Measurements from ENCODE around the gene KRTAP12-2. TPM values are rescaled to one million over a fixed set of nuclear protein-coding genes. Genes with fewer than 3 reads are reported as not detected.

Gene KRTAP12-2
- total and polyA plus RNA-seq, 8 donors = not detected

DNA sequence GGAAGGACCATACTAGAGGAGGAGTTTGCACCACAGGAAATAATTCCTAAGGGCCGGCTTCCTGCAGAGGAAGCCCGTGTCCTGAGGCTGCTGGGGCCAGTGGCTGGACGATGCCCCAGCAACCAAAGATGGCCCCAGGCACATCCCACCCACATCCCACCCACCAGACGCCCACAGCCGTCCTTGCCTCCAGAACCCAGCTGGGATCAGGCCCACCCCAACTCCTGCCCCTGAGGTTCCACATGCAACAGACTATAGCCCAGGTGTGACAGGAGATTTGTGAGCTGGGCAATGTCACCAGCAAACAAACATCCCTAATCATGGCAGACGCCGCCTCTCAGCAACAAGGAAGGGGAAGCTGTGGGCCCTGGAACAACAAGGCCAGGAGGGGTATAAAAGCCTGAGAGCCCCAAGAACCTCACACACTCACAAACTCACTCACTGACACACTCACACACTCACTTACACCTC, 40.0 kb downstream of the KRTAP12-2 start, which contains the start of gene KRTAP10-9:
TSS of gene KRTAP10-9 (plus strand) at position 421 of the 471 bp plus-strand sequence. CDS start 79 bp downstream, outside the sequence.
- Histone ChIP-seq H3K27ac (no peak within 1 kb of the TSS), H3K4me3 (no peak within 1 kb of the TSS), H3K4me1 (no peaks in the 10 kb centered on the region), H3K36me3 (no peaks in the 10 kb centered on the region), H3K27me3 (peaks cover 0 to 26% of the 10 kb centered on the region in 2 donors), H3K9me3 (peaks cover 3 to 37% of the 10 kb centered on the region in 2 donors)
- ATAC-seq (no peak), DNase-seq (peak in 1 of 4 donors; percentile 31)
- intact Hi-C loops (cut with DNase I) = no loop called here
- TF ChIP-seq, protein P1, sequence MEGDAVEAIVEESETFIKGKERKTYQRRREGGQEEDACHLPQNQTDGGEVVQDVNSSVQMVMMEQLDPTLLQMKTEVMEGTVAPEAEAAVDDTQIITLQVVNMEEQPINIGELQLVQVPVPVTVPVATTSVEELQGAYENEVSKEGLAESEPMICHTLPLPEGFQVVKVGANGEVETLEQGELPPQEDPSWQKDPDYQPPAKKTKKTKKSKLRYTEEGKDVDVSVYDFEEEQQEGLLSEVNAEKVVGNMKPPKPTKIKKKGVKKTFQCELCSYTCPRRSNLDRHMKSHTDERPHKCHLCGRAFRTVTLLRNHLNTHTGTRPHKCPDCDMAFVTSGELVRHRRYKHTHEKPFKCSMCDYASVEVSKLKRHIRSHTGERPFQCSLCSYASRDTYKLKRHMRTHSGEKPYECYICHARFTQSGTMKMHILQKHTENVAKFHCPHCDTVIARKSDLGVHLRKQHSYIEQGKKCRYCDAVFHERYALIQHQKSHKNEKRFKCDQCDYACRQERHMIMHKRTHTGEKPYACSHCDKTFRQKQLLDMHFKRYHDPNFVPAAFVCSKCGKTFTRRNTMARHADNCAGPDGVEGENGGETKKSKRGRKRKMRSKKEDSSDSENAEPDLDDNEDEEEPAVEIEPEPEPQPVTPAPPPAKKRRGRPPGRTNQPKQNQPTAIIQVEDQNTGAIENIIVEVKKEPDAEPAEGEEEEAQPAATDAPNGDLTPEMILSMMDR (IDR thresholded peaks at IDR 0.05) = no peak

GRCh38 chr21:44626262-44626661, 40.5 kb downstream of the KRTAP12-2 start:
- intact Hi-C loops (cut with DNase I) = no loop called here
- DNase-seq (peak in 1 of 4 donors; percentile 64), ATAC-seq (no peak)
- Histone ChIP-seq H3K27me3 (peaks cover 0 to 26% of the 10 kb centered on the region in 2 donors), H3K4me3 (no peak overlapping the region), H3K9me3 (peaks cover 3 to 33% of the 10 kb centered on the region in 2 donors), H3K4me1 (no peaks in the 10 kb centered on the region), H3K27ac (no peak overlapping the region), H3K36me3 (no peaks in the 10 kb centered on the region)
- TF ChIP-seq, protein P1 (IDR thresholded peaks at IDR 0.05) = no peak

DNA sequence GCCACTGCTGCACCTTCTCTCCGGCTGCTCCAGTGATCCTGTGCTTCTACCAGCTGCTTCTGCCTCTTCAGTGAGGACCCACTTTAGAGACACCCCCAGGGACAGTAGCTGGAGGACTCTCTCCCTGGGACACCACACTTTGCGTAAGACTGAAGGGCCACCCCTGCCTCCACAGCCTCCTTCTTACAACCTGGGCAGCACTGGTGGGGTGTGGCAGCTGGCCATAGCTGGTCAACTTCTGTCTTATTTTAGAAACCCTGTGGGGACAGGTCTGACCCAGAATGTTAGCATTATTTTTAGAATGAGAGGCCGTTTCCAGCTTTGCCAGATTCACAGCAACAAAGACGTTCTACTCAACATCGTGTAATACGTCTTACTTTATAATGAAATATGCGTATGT, 41.0 kb downstream of the KRTAP12-2 start:
- ATAC-seq (no peak), DNase-seq (no peak)
- no peak overlapping the region for H3K27ac ChIP-seq
- H3K4me3 ChIP-seq = no peak overlapping the region
- H3K4me1 ChIP-seq = no peaks in the 10 kb centered on the region
- intact Hi-C loops (cut with DNase I) = no loop called here
- H3K9me3 ChIP-seq = peaks cover 3 to 32% of the 10 kb centered on the region in 2 donors
- H3K36me3 ChIP-seq = no peaks in the 10 kb centered on the region
- peaks cover 0 to 26% of the 10 kb centered on the region in 2 donors for H3K27me3 ChIP-seq
- TF ChIP-seq, protein P1 (IDR thresholded peaks at IDR 0.05) = no peak

- Histone ChIP-seq H3K27me3 (peaks cover 0 to 23% of the 10 kb centered on the region in 2 donors), H3K36me3 (no peaks in the 10 kb centered on the region), H3K9me3 (peaks cover 3 to 40% of the 10 kb centered on the region in 2 donors), H3K4me1 (no peaks in the 10 kb centered on the region), H3K27ac (no peak overlapping the region), H3K4me3 (no peak overlapping the region)
- no peak for ATAC-seq
- intact Hi-C loops (cut with DNase I) = no loop called here
- no peak for DNase-seq
- TF ChIP-seq, protein P1 (IDR thresholded peaks at IDR 0.05) = no peak
Observed at GRCh38 chr21:44623575-44623974, 43.2 kb downstream of the KRTAP12-2 start.

DNA sequence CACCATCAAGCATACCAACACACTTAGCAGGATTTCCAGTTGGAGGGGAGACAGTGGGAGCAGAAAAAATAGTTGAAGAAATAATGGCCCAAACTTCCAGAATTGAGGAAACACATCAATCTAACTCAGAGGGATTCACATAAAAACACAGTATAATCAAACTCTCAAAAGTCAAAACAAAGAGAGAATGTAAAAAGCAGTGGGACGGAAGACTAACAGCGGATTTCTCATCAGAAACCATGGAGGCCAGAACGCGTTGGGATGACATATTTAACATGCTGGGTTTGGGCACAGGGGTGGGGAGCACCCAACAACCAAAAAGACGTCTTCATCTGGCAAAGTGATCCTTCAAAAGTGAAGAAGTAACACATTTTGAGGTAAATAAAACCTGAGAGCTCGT, 46.8 kb downstream of the KRTAP12-2 start:
- no peak overlapping the region for H3K4me3 ChIP-seq
- H3K4me1 ChIP-seq = no peaks in the 10 kb centered on the region
- ATAC-seq (no peak), DNase-seq (no peak)
- no peak overlapping the region for H3K27ac ChIP-seq
- no peaks in the 10 kb centered on the region for H3K36me3 ChIP-seq
- H3K27me3 ChIP-seq = peaks cover 0 to 14% of the 10 kb centered on the region in 2 donors
- intact Hi-C loops (cut with DNase I) = no loop called here
- TF ChIP-seq, protein P1 (IDR thresholded peaks at IDR 0.05) = no peak
- H3K9me3 ChIP-seq = peaks cover 3 to 35% of the 10 kb centered on the region in 2 donors
